Loucy (cell line): ENCODE measurements around the gene ZNF79.

Experiments
- H2AFZ ChIP-seq: fragments of 200-600 bp; sonication (generic); 2 replicates; pipeline ENCODE4 v1.6.0; 2016; ENCODE audit warnings: antibody characterized with exemption, mild to moderate bottlenecking, low read length, moderate library complexity
- H3F3A ChIP-seq: fragments of 200-600 bp; 2 replicates; pipeline ENCODE4 v1.6.0; 2016; ENCODE audit warnings: antibody characterized with exemption, low read depth, mild to moderate bottlenecking
- H3K27me3 ChIP-seq: fragments of 200-600 bp; sonication (generic); 2 replicates; pipeline ENCODE4 v1.6.1; 2014; ENCODE audit warnings: low read length, mild to moderate bottlenecking; ENCODE audit not compliant: insufficient read depth, poor library complexity, severe bottlenecking
- H3K36me3 ChIP-seq: fragments of 200-600 bp; sonication (generic); 2 replicates; pipeline ENCODE4 v1.6.1; 2016; ENCODE audit warnings: low read length; ENCODE audit not compliant: insufficient read depth
- H3K4me1 ChIP-seq: fragments of 200-600 bp; sonication (generic); 2 replicates; pipeline ENCODE4 v1.5.1; 2014; ENCODE audit warnings: low read length, mild to moderate bottlenecking; ENCODE audit not compliant: insufficient read depth, poor library complexity, severe bottlenecking
- H3K4me2 ChIP-seq: fragments of 200-600 bp; sonication (generic); 2 replicates; pipeline ENCODE4 v1.6.0; 2014; ENCODE audit warnings: antibody characterized with exemption, low read length, low read depth, mild to moderate bottlenecking; ENCODE audit not compliant: poor library complexity, severe bottlenecking
- H3K4me3 ChIP-seq: fragments of 200-600 bp; sonication (generic); 2 replicates; pipeline ENCODE4 v1.5.1; 2014; ENCODE audit warnings: low read length, mild to moderate bottlenecking, mixed read lengths; ENCODE audit not compliant: poor library complexity, severe bottlenecking
- H3K79me2 ChIP-seq: fragments of 200-600 bp; sonication (generic); 2 replicates; pipeline ENCODE4 v1.6.1; 2014; ENCODE audit warnings: low read length; ENCODE audit not compliant: insufficient read depth
- H3K9ac ChIP-seq: fragments of 200-600 bp; sonication (generic); 2 replicates; pipeline ENCODE4 v1.6.0; 2014; ENCODE audit warnings: mild to moderate bottlenecking, low read depth, low read length, moderate library complexity; ENCODE audit not compliant: poor library complexity, severe bottlenecking
- H3K9me2 ChIP-seq: fragments of 200-600 bp; sonication (generic); replicated peaks from 2 replicates; pipeline ENCODE4 v1.6.1; 2016; ENCODE audit warnings: low read depth, low read length, mixed read lengths
- H3K9me3 ChIP-seq: fragments of 200-600 bp; sonication (generic); 2 replicates; pipeline ENCODE4 v1.6.1; 2014; ENCODE audit warnings: mild to moderate bottlenecking, antibody characterized with exemption, low read length, low read depth; ENCODE audit not compliant: insufficient read depth
- H4K20me1 ChIP-seq: fragments of 200-600 bp; sonication (generic); 2 replicates; pipeline ENCODE4 v1.6.0; 2014; ENCODE audit warnings: antibody characterized with exemption, low read length, mild to moderate bottlenecking; ENCODE audit not compliant: insufficient read depth, poor library complexity, severe bottlenecking
- CTCF ChIP-seq: fragments of 200-600 bp; sonication (generic); conservative IDR thresholded peaks from 2 replicates; pipeline ENCODE4 v1.5.1; 2014; ENCODE audit warnings: mild to moderate bottlenecking, antibody characterized with exemption, low read length
- EZH2phosphoT487 ChIP-seq: fragments of 200-600 bp; IDR thresholded peaks from 2 replicates; pipeline ENCODE4 v1.6.1; 2018; ENCODE audit warnings: antibody characterized with exemption, mild to moderate bottlenecking, moderate library complexity, borderline replicate concordance

Gene ZNF79

GRCh38 chr9:127494304-127494702, 70.1 kb downstream of the ZNF79 start:
- no peak for TF ChIP-seq EZH2phosphoT487
- no peak for TF ChIP-seq CTCF
- H3F3A ChIP-seq = no peaks in the 10 kb centered on the region
- no peaks in the 10 kb centered on the region for H4K20me1 ChIP-seq
- no peak overlapping the region for H3K4me3 ChIP-seq
- H2AFZ ChIP-seq = no peak overlapping the region
- H3K9me2 ChIP-seq = no peaks in the 10 kb centered on the region
- H3K9me3 ChIP-seq = no peaks in the 10 kb centered on the region
- H3K9ac ChIP-seq = no peak overlapping the region
- no peaks in the 10 kb centered on the region for H3K79me2 ChIP-seq
- peaks cover 13% of the 10 kb centered on the region for H3K4me1 ChIP-seq
- no peaks in the 10 kb centered on the region for H3K27me3 ChIP-seq
- peaks cover 13% of the 10 kb centered on the region; the same call in 1 of the 2 replicates for H3K36me3 ChIP-seq
- no peak overlapping the region for H3K4me2 ChIP-seq
